Liver (tissue), 9 donors: Measurements from ENCODE around the gene E2F4. TPM values are rescaled to one million over a fixed set of nuclear protein-coding genes. Genes with fewer than 3 reads are reported as not detected.

Experiments
- DNase-seq: peaks from one replicate; pipeline ENCODE4 v3.0.0-alpha.2; 2017; ENCODE audit warnings: low spot score
- H3K27ac ChIP-seq, 2 donors: one replicate each; pipeline ENCODE4 v1.7.0; 2013; ENCODE audit warnings: inconsistent platforms in 2 of 2, low read length in 2 of 2, control low read depth in 1 of 2, low read depth in 1 of 2, mild to moderate bottlenecking in 1 of 2
- H3K27me3 ChIP-seq, 4 donors: one replicate each; pipeline versions ENCODE4 v1.6.1 to v1.7.0; 2013; ENCODE audit warnings: low read length in 3 of 4, inconsistent platforms in 1 of 4, mild to moderate bottlenecking in 1 of 4, moderate library complexity in 1 of 4; ENCODE audit not compliant: control insufficient read depth in 4 of 4, insufficient read depth in 4 of 4
- H3K36me3 ChIP-seq, 4 donors: one replicate each; pipeline versions ENCODE4 v1.6.1 to v1.7.0; 2013; ENCODE audit warnings: low read length in 3 of 4, mild to moderate bottlenecking in 3 of 4, low read depth in 1 of 4, moderate library complexity in 1 of 4; ENCODE audit not compliant: control insufficient read depth in 4 of 4, insufficient read depth in 3 of 4
- H3K4me1 ChIP-seq, 4 donors: one replicate each; pipeline versions ENCODE4 v1.6.1 to v1.7.0; 2013; ENCODE audit warnings: low read length in 3 of 4, mild to moderate bottlenecking in 3 of 4, moderate library complexity in 1 of 4; ENCODE audit not compliant: control insufficient read depth in 4 of 4, insufficient read depth in 4 of 4
- H3K4me3 ChIP-seq, 3 donors: one replicate each; pipeline versions ENCODE4 v1.6.1 to v1.7.0; 2013; ENCODE audit warnings: low read length in 3 of 3, control low read depth in 1 of 3, low read depth in 1 of 3, mild to moderate bottlenecking in 1 of 3
- H3K9ac ChIP-seq, 2 donors: one replicate each; pipeline ENCODE4 v1.7.0; 2013; ENCODE audit warnings: low read length in 2 of 2, mild to moderate bottlenecking in 2 of 2, moderate library complexity in 2 of 2, control low read depth in 1 of 2, low read depth in 1 of 2
- H3K9me3 ChIP-seq, 4 donors: one replicate each; pipeline versions ENCODE4 v1.6.1 to v1.7.0; 2013; ENCODE audit warnings: low read length in 3 of 4; ENCODE audit not compliant: control insufficient read depth in 4 of 4
- ATF3 ChIP-seq: IDR thresholded peaks from 2 replicates; pipeline ENCODE4 v1.6.1; 2016; ENCODE audit warnings: antibody characterized with exemption
- EGR1 ChIP-seq, 2 donors: IDR thresholded peaks; 2 replicates each; pipeline ENCODE4 v1.6.1; 2016 to 2018; ENCODE audit warnings: antibody characterized with exemption in 2 of 2, low read depth in 2 of 2
- FOXA2 ChIP-seq: IDR thresholded peaks from 2 replicates; pipeline ENCODE4 v1.6.1; 2016; ENCODE audit warnings: antibody characterized with exemption
- HNF4G ChIP-seq: IDR thresholded peaks from 2 replicates; pipeline ENCODE4 v1.6.1; 2016; ENCODE audit warnings: antibody characterized with exemption
- NR2F2 ChIP-seq: IDR thresholded peaks from 2 replicates; pipeline ENCODE4 v1.6.1; 2016; ENCODE audit warnings: antibody characterized with exemption
- REST ChIP-seq: IDR thresholded peaks from 2 replicates; pipeline ENCODE4 v1.6.1; 2016; ENCODE audit warnings: antibody characterized with exemption, mild to moderate bottlenecking
- RXRA ChIP-seq, 2 donors: IDR thresholded peaks; 2 replicates each; pipeline ENCODE4 v1.6.1; 2017 to 2018; ENCODE audit warnings: antibody characterized with exemption in 2 of 2, mild to moderate bottlenecking in 1 of 2
- TAF1 ChIP-seq: conservative IDR thresholded peaks from 2 replicates; pipeline ENCODE4 v1.6.1; 2016; ENCODE audit warnings: antibody characterized with exemption, mild to moderate bottlenecking
- YY1 ChIP-seq: IDR thresholded peaks from 2 replicates; pipeline ENCODE4 v1.6.1; 2016; ENCODE audit warnings: antibody characterized with exemption, mild to moderate bottlenecking
- ZBTB33 ChIP-seq: IDR thresholded peaks from 2 replicates; pipeline ENCODE4 v1.6.1; 2016; ENCODE audit warnings: antibody characterized with exemption
- WGBS: extraction: QIAGEN DNeasy Blood & Tissue Kit; methylation state at CpG from one replicate; pipeline ENCODE4 v1.1.7; 2013; 5-methylcytosine and 5-hydroxymethylcytosine counted together
- polyA plus RNA-seq, 2 donors: library from polyadenylated mRNA; stranded (reverse) in 1 of 2; unstranded in 1 of 2; fragments of 200-250 nt in 1 of 2; fragments of >200 nt in 1 of 2; fragmentation: Nextera tagmentation in 1 of 2; extraction: Ambion mirVana in 1 of 2; gene quantifications; one replicate each; pipeline versions ENCODE4 v1.2.1 to v1.2.3, GENCODE V29; 2013 to 2015
- total RNA-seq, 2 donors: library from RNA; depleted of rRNA; stranded (reverse); fragments of >200 nt; gene quantifications; one replicate each; pipeline ENCODE4 v1.2.3, GENCODE V29; 2014
- TF ChIP-seq, protein P1 (sequence below): IDR thresholded peaks from 2 replicates; pipeline ENCODE4 v1.6.1; 2016; ENCODE audit warnings: antibody characterized with exemption
- donor health status: healthy.
- donor health status: healthy.
- donor health status: healthy.
- donor health status: healthy.
- donor health status: healthy.

Gene E2F4
- total and polyA plus RNA-seq, 4 donors, result 18.1 to 107 (median 30.0) TPM

DNA sequence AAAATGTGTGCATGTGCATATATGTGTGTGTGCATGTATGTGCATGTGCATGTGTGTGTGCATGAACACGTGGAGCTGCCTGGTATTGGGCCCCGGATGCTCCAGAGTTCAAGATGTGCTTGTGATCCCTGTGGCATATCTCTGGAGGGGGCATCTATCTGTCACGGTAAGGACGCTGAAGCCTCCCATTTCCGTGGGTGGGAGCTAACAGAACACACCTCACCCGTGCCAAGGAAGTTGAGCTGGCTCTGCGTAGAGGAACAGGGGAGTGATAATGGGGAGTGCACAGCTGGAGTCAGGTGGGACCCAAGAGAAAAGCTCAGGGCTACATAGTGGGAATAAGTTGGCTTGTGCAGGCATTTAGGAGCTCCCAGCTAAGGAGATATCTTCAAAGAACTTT is 19.7 kb downstream of the E2F4 start:
- H3K27ac ChIP-seq, result no peak overlapping the region
- peaks cover 16 to 40% (median 35%) of the 10 kb centered on the region in 4 donors for H3K4me1 ChIP-seq
- H3K9ac ChIP-seq, result no peak overlapping the region
- DNase-seq, result no peak
- WGBS, result 95% methylated on average over 7 of the region's 7 CpGs
- no peak overlapping the region for H3K4me3 ChIP-seq
- TF ChIP-seq YY1 (no peak), ZBTB33 (no peak), RXRA (IDR thresholded peaks at IDR 0.05) (no peak), HNF4G (no peak), TAF1 (no peak), NR2F2 (no peak), FOXA2 (no peak), REST (no peak), ATF3 (no peak), EGR1 (IDR thresholded peaks at IDR 0.05; ENCODE audit: low read depth in 2 of 2) (no peak)
- TF ChIP-seq, protein P1, sequence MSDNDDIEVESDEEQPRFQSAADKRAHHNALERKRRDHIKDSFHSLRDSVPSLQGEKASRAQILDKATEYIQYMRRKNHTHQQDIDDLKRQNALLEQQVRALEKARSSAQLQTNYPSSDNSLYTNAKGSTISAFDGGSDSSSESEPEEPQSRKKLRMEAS, result no peak
- H3K9me3 ChIP-seq, result no peaks in the 10 kb centered on the region
- no peaks in the 10 kb centered on the region for H3K36me3 ChIP-seq
- H3K27me3 ChIP-seq, result no peaks in the 10 kb centered on the region

DNA sequence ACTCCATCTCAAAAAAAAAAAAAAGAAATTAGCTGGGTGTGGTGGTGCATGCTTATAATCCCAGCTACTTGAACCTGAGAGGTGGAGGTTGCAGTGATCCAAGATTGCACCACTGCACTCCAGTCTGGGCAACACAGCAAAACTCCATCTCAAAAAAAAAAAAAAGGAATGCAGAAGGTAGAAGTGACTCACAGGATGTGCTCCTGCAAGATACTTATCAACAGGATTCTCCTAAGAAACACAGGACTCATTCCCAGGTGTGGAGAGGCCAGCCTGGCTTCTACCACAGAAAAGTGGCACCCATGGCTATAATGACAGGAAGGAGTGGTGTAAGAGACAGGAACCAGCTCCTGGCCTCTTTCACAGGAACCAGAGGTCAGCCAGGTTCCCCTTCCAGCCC is 20.8 kb downstream of the E2F4 start:
- H3K27ac ChIP-seq, result no peak overlapping the region
- H3K36me3 ChIP-seq, result no peaks in the 10 kb centered on the region
- H3K4me3 ChIP-seq, result no peak overlapping the region
- H3K4me1 ChIP-seq, result peaks cover 16 to 49% (median 36%) of the 10 kb centered on the region in 4 donors
- H3K9me3 ChIP-seq, result no peaks in the 10 kb centered on the region
- no peaks in the 10 kb centered on the region for H3K27me3 ChIP-seq
- TF ChIP-seq TAF1, result no peak
- no peak for TF ChIP-seq FOXA2
- TF ChIP-seq NR2F2, result no peak
- DNase-seq, result no peak
- H3K9ac ChIP-seq, result no peak overlapping the region
